RWPE1 (cell line): ENCODE measurements around the gene LRP1B.

Source experiments
- CTCF ChIA-PET: fragments of 350-600 bp; sonication (Branson Sonifier 250); formaldehyde crosslinking; extraction: SDS; loops from one replicate; lab custom pipeline; 2021; lab: Yijun Ruan, JAX
- POLR2A ChIA-PET: fragments of 400-600 bp; formaldehyde crosslinking; extraction: SDS; loops from one replicate; lab custom pipeline; 2020; ENCODE audit warnings: antibody characterized with exemption; ENCODE audit not compliant: low non-redundant PET; lab: Yijun Ruan, JAX
- DNase-seq: peaks from one replicate; pipeline ENCODE4 v3.0.0; 2012; ENCODE audit warnings: low spot score
- H3K27ac ChIP-seq: fragments of 450-650 bp; 2 replicates; pipeline ENCODE4 v1.5.1; 2017
- TF ChIP-seq, protein P1 (sequence below): fragments of 450-650 bp; conservative IDR thresholded peaks from 2 replicates; pipeline ENCODE4 v1.5.1; 2017; ENCODE audit warnings: low read depth, mild to moderate bottlenecking

The LRP1B gene

DNA sequence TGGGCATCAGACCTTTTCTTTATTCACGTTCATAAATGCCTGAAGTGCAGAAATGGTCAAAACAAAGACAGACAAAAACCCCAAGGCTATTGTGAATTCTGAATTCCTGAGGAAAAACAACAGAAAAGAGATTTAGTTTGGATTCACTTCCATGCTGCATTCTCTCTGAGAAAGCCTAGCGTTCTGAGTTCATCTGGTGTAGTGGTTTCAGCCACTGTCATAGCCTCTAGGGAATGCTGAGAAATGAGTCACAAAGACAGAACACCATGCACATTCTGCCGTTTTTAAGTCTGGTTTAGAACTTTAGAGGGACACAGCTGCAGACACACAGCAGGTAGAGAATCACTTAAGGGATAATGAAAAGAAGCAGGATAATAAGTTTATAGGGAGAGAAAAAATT, 93.8 kb downstream of the LRP1B start:
- ChIA-PET POLR2A (no interaction called here), CTCF (interaction anchor here (0.5 kb wide), 1 partner anchor 529 kb away, joined by 3 read pairs; no protein-coding TSS in a partner anchor)
- no peak for DNase-seq
- H3K27ac ChIP-seq = no peak overlapping the region
- TF ChIP-seq, protein P1, sequence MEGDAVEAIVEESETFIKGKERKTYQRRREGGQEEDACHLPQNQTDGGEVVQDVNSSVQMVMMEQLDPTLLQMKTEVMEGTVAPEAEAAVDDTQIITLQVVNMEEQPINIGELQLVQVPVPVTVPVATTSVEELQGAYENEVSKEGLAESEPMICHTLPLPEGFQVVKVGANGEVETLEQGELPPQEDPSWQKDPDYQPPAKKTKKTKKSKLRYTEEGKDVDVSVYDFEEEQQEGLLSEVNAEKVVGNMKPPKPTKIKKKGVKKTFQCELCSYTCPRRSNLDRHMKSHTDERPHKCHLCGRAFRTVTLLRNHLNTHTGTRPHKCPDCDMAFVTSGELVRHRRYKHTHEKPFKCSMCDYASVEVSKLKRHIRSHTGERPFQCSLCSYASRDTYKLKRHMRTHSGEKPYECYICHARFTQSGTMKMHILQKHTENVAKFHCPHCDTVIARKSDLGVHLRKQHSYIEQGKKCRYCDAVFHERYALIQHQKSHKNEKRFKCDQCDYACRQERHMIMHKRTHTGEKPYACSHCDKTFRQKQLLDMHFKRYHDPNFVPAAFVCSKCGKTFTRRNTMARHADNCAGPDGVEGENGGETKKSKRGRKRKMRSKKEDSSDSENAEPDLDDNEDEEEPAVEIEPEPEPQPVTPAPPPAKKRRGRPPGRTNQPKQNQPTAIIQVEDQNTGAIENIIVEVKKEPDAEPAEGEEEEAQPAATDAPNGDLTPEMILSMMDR = no peak

DNA sequence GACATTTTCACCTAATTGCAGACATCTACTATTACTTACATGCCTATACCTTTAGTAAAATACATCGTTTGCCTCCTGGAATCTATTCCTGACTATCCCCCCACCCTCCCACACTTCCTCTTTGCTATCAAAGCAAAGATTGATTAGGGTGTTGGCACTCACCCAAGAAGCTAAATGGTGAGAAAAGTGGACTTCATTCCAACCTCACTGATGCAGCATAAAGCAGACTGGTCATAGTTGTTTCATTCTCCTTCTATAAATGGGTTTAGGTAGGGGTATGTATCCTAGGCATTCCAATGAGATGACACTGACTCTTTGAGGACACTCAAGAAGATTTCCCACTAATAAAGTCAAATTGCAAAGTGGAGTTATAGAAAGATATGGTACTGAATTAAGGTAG, 97.4 kb downstream of the LRP1B start:
- CTCF ChIA-PET = no interaction called here
- TF ChIP-seq, protein P1 = no peak
- POLR2A ChIA-PET = no interaction called here

DNA sequence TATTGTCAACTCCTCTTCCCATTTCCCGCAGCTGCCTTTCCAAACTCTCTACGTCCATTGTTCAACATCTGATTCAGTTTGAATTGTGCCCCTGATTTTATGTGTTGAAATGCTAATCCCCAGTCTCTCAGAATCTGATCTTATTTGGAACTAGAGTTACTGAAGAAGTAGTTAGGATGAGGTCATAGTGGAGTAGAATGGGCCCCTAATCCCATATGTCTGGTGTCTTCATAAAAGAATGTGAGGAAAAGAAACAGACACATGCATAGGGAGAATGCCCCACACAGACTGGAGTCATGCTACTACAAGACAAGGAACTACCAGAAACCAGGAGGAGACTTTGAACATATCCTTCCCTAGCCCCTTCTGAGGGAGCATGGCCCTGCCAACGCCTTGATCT, 99.2 kb downstream of the LRP1B start:
- H3K27ac ChIP-seq = no peak overlapping the region
- CTCF ChIA-PET = no interaction called here
- no peak for DNase-seq
- TF ChIP-seq, protein P1 = no peak
- POLR2A ChIA-PET = no interaction called here

More for the DNA sequence above, 97.4 kb downstream of the LRP1B start:
- no peak overlapping the region for H3K27ac ChIP-seq
- DNase-seq = no peak

DNA sequence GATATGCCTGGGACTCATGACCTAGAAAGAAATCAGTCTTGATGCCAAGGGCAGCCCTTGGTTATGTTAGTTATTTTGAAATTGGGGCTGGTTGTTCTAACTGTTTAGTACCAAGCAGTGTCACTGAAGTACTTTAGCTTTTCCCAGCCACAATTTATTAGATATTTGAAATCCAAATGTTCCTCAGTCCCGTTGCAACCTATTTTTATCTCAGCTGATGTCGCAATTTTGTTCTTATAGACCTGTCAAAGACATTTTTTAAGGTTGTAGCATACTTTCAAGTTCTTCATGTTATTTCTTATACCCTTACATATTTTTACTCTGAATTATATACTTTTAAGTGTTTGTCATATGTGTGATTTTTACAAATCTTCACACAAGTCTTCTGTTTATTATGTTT, 100.1 kb downstream of the LRP1B start:
- CTCF ChIA-PET = no interaction called here
- POLR2A ChIA-PET = no interaction called here

DNA sequence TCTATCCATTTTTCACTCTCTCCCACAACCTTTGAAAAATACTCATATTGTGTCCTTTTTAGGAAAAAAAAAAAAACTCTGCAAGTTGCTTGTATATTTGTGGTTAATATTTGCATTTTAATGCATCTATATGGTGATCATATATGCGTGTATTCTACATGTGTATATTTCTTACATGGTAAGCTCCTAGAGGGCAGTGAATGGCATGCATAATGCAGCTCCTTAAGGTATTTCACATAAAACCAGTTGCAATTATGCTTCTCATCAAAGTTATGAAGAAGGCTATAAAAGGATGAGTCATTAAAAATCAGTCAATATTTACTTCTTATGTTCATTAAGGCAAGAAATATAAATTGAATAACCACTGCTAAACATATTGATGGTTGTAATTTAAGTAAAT, 100.8 kb downstream of the LRP1B start:
- no peak for DNase-seq
- TF ChIP-seq, protein P1 = no peak
- POLR2A ChIA-PET = no interaction called here
- CTCF ChIA-PET = no interaction called here
- no peak overlapping the region for H3K27ac ChIP-seq

More for the DNA sequence above, 100.1 kb downstream of the LRP1B start:
- no peak overlapping the region for H3K27ac ChIP-seq
- no peak for DNase-seq
- TF ChIP-seq, protein P1 = no peak

DNA sequence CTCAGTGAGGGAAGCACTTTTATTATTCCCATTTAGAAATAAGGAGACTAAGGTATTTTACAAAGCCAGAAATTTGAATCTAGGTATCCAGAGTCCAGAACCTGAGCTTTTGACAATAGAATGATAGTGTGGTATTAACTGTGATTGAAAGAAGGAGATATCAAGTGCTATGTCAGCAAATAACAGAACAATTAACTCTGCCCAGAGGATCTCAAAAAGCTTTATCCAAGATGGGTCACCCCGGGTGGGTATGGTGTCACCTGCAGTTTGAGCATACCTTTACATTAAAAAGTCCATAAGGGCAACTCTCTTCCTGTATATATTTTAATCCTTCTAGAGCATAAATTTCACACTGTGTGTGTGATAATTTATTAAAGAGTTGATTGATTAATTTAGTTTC, 105.4 kb downstream of the LRP1B start:
- TF ChIP-seq, protein P1 = no peak
- POLR2A ChIA-PET = no interaction called here
- H3K27ac ChIP-seq = no peak overlapping the region
- CTCF ChIA-PET = no interaction called here
- no peak for DNase-seq

DNA sequence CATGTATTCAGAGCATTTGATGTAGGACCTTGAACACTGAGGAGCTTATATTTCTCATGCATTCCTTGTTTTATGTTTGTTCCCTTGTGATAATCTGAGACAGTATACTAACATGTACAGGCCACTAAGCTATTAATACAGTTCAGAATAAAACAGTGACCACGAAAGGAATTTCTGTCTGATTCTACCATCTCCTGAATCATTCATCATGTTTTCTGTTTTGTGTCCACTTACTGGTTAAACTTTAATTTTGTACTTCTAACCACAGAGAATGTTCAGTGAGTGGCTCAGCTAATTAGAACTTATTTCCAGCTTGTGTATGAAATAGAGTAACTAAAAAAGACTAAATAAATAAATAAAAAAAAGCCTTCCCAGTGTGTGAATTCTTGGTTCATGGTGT, 110.4 kb downstream of the LRP1B start:
- ChIA-PET CTCF (no interaction called here), POLR2A (no interaction called here)
- TF ChIP-seq, protein P1 = no peak
- H3K27ac ChIP-seq = no peak overlapping the region
- no peak for DNase-seq
